Endothelial cell of umbilical vein (primary cell): ENCODE results near the gene DGLUCY. TPM values are rescaled to one million over a fixed set of nuclear protein-coding genes. Genes with fewer than 3 reads are reported as not detected.
A peak's percentile ranks its signal among the peaks of the same experiment; 100 is the strongest.

Source experiments
- BruUV-seq: library from RNA; stranded (reverse); fragments of 400-500 nt; replicated peaks from 2 replicates; lab custom pipeline; 2021; lab: Mats Ljungman, UMichigan
- CTCF ChIA-PET: fragments of 300-600, 350-600 bp; sonication (Branson Sonifier 250); formaldehyde crosslinking; loops from one replicate; lab custom pipeline; 2021; ENCODE audit warnings: antibody characterized with exemption, inconsistent platforms; lab: Charles Lee
- POLR2A ChIA-PET: fragments of 300-600, 350-600 bp; sonication (Branson Sonifier 250); formaldehyde crosslinking; loops from one replicate; lab custom pipeline; 2021; ENCODE audit warnings: antibody characterized with exemption, inconsistent platforms; lab: Charles Lee
- DNase-seq: peaks from one replicate; pipeline ENCODE4 v3.0.0-alpha.2; 2011; ENCODE audit warnings: low read depth, low spot score
- FAIRE-seq: peaks from 2 replicates; lab custom pipeline; 2011; peaks lifted over from hg19 to GRCh38; lab: Jason Lieb, UNC
- H2AFZ ChIP-seq: 2 replicates; pipeline ENCODE4 v1.6.0; 2012; ENCODE audit warnings: low read depth, low read length, control low read depth, inconsistent platforms
- H3K27ac ChIP-seq: 2 replicates; pipeline ENCODE4 v1.5.1; 2011; ENCODE audit warnings: low read depth, mild to moderate bottlenecking, control low read depth, low read length, moderate library complexity; ENCODE audit not compliant: insufficient read depth
- H3K27me3 ChIP-seq, 2 experiments: 2 replicates each; pipeline versions ENCODE4 v1.6.0 to v1.6.1; 2011; ENCODE audit warnings: low read length in 2 of 2, mixed read lengths in 1 of 2; ENCODE audit not compliant: control insufficient read depth in 2 of 2, insufficient read depth in 2 of 2
- H3K36me3 ChIP-seq, 2 experiments: 2 replicates in 1 of 2; 3 replicates in 1 of 2; pipeline ENCODE4 v1.5.1; 2011; ENCODE audit warnings: low read length in 2 of 2, mild to moderate bottlenecking in 1 of 2, moderate library complexity in 1 of 2; ENCODE audit not compliant: control insufficient read depth in 2 of 2, insufficient read depth in 2 of 2; ENCODE audit errors: extremely low read depth in 1 of 2
- H3K4me1 ChIP-seq: 3 replicates; pipeline ENCODE4 v1.5.1; 2011; ENCODE audit warnings: mild to moderate bottlenecking, low read length; ENCODE audit not compliant: control insufficient read depth, insufficient read depth; ENCODE audit errors: extremely low read depth
- H3K4me2 ChIP-seq: 2 replicates; pipeline ENCODE4 v1.6.1; 2011; ENCODE audit warnings: low read length, control low read depth, mixed read lengths; ENCODE audit not compliant: insufficient read depth
- H3K4me3 ChIP-seq, 3 experiments: fragments of 200-600 bp in 1 of 3; sonication (generic), shearing (Covaris generic) in 1 of 3; replicated peaks in 1 of 3; 2 replicates each; pipeline ENCODE4 v1.5.1; 2011 to 2016; ENCODE audit warnings: control low read depth in 3 of 3, low read length in 3 of 3, mild to moderate bottlenecking in 2 of 3, inconsistent platforms in 1 of 3, low read depth in 1 of 3, moderate library complexity in 1 of 3; ENCODE audit not compliant: insufficient read depth in 1 of 3
- H3K79me2 ChIP-seq: 2 replicates; pipeline ENCODE4 v1.6.0; 2012; ENCODE audit warnings: low read length, inconsistent platforms; ENCODE audit not compliant: control insufficient read depth, insufficient read depth
- H3K9ac ChIP-seq: replicated peaks from 2 replicates; pipeline ENCODE3; 2011; ENCODE audit warnings: low read length, control low read depth; ENCODE audit not compliant: insufficient read depth; ENCODE audit errors: extremely low read depth
- H3K9me1 ChIP-seq: replicated peaks from 3 replicates; pipeline ENCODE4 v1.6.0; 2011; ENCODE audit warnings: mild to moderate bottlenecking, low read length; ENCODE audit not compliant: control insufficient read depth, insufficient read depth; ENCODE audit errors: extremely low read depth
- H3K9me3 ChIP-seq: replicated peaks from 2 replicates; pipeline ENCODE4 v1.5.1; 2012; ENCODE audit warnings: low read length, inconsistent platforms; ENCODE audit not compliant: control insufficient read depth, insufficient read depth
- H4K20me1 ChIP-seq: replicated peaks from 2 replicates; pipeline ENCODE3; 2011; ENCODE audit warnings: mild to moderate bottlenecking, low read length; ENCODE audit not compliant: control insufficient read depth, insufficient read depth; ENCODE audit errors: extremely low read depth
- CTCF ChIP-seq, 2 donors: IDR thresholded peaks; 1 replicate in 1 of 2; 2 replicates in 1 of 2; pipeline ENCODE4 v1.5.1; 2011; ENCODE audit warnings: low read length in 2 of 2, mild to moderate bottlenecking in 2 of 2, moderate library complexity in 2 of 2, control low read depth in 1 of 2, inconsistent platforms in 1 of 2, low read depth in 1 of 2; ENCODE audit not compliant: insufficient read depth in 1 of 2; ENCODE audit errors: extremely low read depth in 1 of 2
- FOS ChIP-seq: IDR thresholded peaks from 2 replicates; pipeline ENCODE4 v1.6.1; 2011; ENCODE audit warnings: mild to moderate bottlenecking, low read length, moderate library complexity, borderline replicate concordance; ENCODE audit not compliant: insufficient read depth
- JUN ChIP-seq: IDR thresholded peaks from 2 replicates; pipeline ENCODE4 v1.6.1; 2011; ENCODE audit warnings: borderline replicate concordance, low read depth; ENCODE audit not compliant: insufficient read length, insufficient read depth
- POLR2A ChIP-seq: IDR thresholded peaks from 2 replicates; pipeline ENCODE4 v1.6.1; 2012; ENCODE audit warnings: low read depth, mild to moderate bottlenecking, control low read depth, low read length
- POLR2AphosphoS5 ChIP-seq: IDR thresholded peaks from 2 replicates; pipeline ENCODE4 v1.6.1; 2012; ENCODE audit warnings: low read depth, mild to moderate bottlenecking, control low read depth, low read length, moderate library complexity; ENCODE audit not compliant: insufficient read depth
- dilution Hi-C: fragments of 300-500 bp; cut with MboI; formaldehyde crosslinking; loops from one replicate; pipeline ENCODE4 v1.15.0; 2019; ENCODE audit warnings: low sequenced_read_pairs; ENCODE audit not compliant: extremely low pct_ligation_motif_present
- intact Hi-C: fragments of 100-400 bp; cut with micrococcal nuclease; formaldehyde crosslinking; loops from one replicate; pipeline ENCODE4 v1.10.0; 2022
- polyA plus RNA-seq, 4 experiments: library from polyadenylated mRNA; depleted of rRNA in 3 of 4; stranded (reverse) in 3 of 4; unstranded in 1 of 4; fragments of >200 nt; gene quantifications; 2 replicates each; pipeline versions ENCODE4 v1.2.1 to v1.2.3, GENCODE V29; 2011 to 2012; ENCODE audit warnings: missing spikeins in 1 of 4
- total RNA-seq: library from RNA; stranded (reverse); gene quantifications from 2 replicates; pipeline ENCODE4 v1.2.3, GENCODE V29; 2021

DGLUCY gene
- total and polyA plus RNA-seq, 2 donors (not counting 3 experiments of a cell fraction or from before 2014, with no cell fraction given) = 40.9 to 65.6 TPM

GRCh38 chr14:91173221-91173670 is 59.4 kb downstream of the DGLUCY start:
- dilution Hi-C loops = no loop called here
- no peaks in the 10 kb centered on the region for H4K20me1 ChIP-seq
- ChIA-PET CTCF (interaction anchor here (0.6 to 9.5 kb wide), 73 partner anchors 10 to 884 kb away, joined by 3 to 388 read pairs (median 4); partner anchors contain the start of genes DGLUCY, GPR68, RPS6KA5 and TTC7B), POLR2A (interaction anchor here (0.7 kb wide), 2 partner anchors 330 to 764 kb away, joined by 4 read pairs; no protein-coding TSS in a partner anchor)
- TF ChIP-seq CTCF (IDR thresholded peaks at IDR 0.05; ENCODE audit: extremely low read depth in 1 of 2, insufficient read depth in 1 of 2, low read depth in 1 of 2, low read length in 2 of 2) (peak; percentile 75 to 86), JUN (no peak)
- H3K79me2 ChIP-seq = no peaks in the 10 kb centered on the region
- no peaks in the 10 kb centered on the region for H3K9me1 ChIP-seq
- H3K9ac ChIP-seq = no peak overlapping the region
- no TSS peak for BruUV-seq
- DNase-seq (peak; percentile 74), FAIRE-seq (peak; percentile 77)
- H3K27me3 ChIP-seq = no peaks in the 10 kb centered on the region
- intact Hi-C loops = loop anchor here (1.0 to 2.0 kb wide), 5 partner anchors 33 to 414 kb away; partner anchors contain the start of genes DGLUCY and RPS6KA5
- H2AFZ ChIP-seq = no peak overlapping the region
- peaks cover 4 to 25% of the 10 kb centered on the region in 2 experiments for H3K36me3 ChIP-seq
- peaks cover 4% of the 10 kb centered on the region for H3K4me1 ChIP-seq
- no peaks in the 10 kb centered on the region for H3K9me3 ChIP-seq
- no peak overlapping the region for H3K27ac ChIP-seq
- no peak overlapping the region for H3K4me2 ChIP-seq
- H3K4me3 ChIP-seq = no peak overlapping the region

DNA sequence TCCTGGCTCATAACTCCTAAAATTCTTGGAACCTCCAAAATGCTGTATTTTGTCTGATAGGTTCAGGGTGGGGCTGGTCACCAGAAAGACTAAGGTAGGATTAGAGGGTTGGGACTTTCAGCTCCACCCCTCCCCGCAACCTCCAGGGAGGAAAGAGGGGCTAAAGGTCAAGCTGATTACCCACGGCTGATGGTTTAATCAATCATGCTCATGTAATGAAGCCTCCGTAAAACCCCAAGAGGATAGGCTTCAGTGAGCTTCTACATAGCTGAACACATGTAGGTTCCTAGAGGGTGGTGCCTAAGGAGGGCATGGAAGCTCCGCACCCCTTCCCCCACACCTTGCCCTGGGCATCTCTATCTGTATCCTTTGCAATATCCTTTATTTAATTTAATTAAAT is 60.0 kb downstream of the DGLUCY start:
- no peak overlapping the region for H3K27ac ChIP-seq
- FAIRE-seq (no peak), DNase-seq (no peak)
- no peak overlapping the region for H2AFZ ChIP-seq
- H3K79me2 ChIP-seq = no peaks in the 10 kb centered on the region
- TF ChIP-seq CTCF (IDR thresholded peaks at IDR 0.05; ENCODE audit: extremely low read depth in 1 of 2, insufficient read depth in 1 of 2, low read depth in 1 of 2, low read length in 2 of 2) = no peak
- no peak for TF ChIP-seq POLR2AphosphoS5
- TF ChIP-seq POLR2A = no peak
- no peak for TF ChIP-seq FOS
- no peak for TF ChIP-seq JUN
- CTCF ChIA-PET = interaction anchor here (0.8 to 9.5 kb wide), 16 partner anchors 20 to 885 kb away, joined by 3 to 388 read pairs (median 12); partner anchors contain the start of gene RPS6KA5
- BruUV-seq = no TSS peak
- intact Hi-C loops (loop anchor here (1.0 to 2.0 kb wide), 5 partner anchors 34 to 415 kb away; partner anchors contain the start of genes DGLUCY and RPS6KA5), dilution Hi-C loops (no loop called here)
- H3K4me2 ChIP-seq = no peak overlapping the region
- H4K20me1 ChIP-seq = no peaks in the 10 kb centered on the region
- no peaks in the 10 kb centered on the region for H3K9me3 ChIP-seq
- H3K4me3 ChIP-seq = no peak overlapping the region
- H3K9ac ChIP-seq = no peak overlapping the region
- H3K4me1 ChIP-seq = peaks cover 4% of the 10 kb centered on the region
- no peaks in the 10 kb centered on the region for H3K9me1 ChIP-seq
- H3K27me3 ChIP-seq = no peaks in the 10 kb centered on the region
- peaks cover 4 to 21% of the 10 kb centered on the region in 2 experiments for H3K36me3 ChIP-seq
- POLR2A ChIA-PET = no interaction called here
